Endothelial cell of umbilical vein (primary cell): ENCODE measurements around the gene WDTC1. TPM values are rescaled to one million over a fixed set of nuclear protein-coding genes. Genes with fewer than 3 reads are reported as not detected.

Experiments used
- BruUV-seq: library from RNA; stranded (reverse); fragments of 400-500 nt; replicated peaks from 2 replicates; lab custom pipeline; 2021; lab: Mats Ljungman, UMichigan
- CTCF ChIA-PET: fragments of 300-600, 350-600 bp; sonication (Branson Sonifier 250); formaldehyde crosslinking; loops from one replicate; lab custom pipeline; 2021; ENCODE audit warnings: antibody characterized with exemption, inconsistent platforms; lab: Charles Lee
- POLR2A ChIA-PET: fragments of 300-600, 350-600 bp; sonication (Branson Sonifier 250); formaldehyde crosslinking; loops from one replicate; lab custom pipeline; 2021; ENCODE audit warnings: antibody characterized with exemption, inconsistent platforms; lab: Charles Lee
- DNase-seq: peaks from one replicate; pipeline ENCODE4 v3.0.0-alpha.2; 2011; ENCODE audit warnings: low read depth, low spot score
- FAIRE-seq: peaks from 2 replicates; lab custom pipeline; 2011; peaks lifted over from hg19 to GRCh38; lab: Jason Lieb, UNC
- H2AFZ ChIP-seq: 2 replicates; pipeline ENCODE4 v1.6.0; 2012; ENCODE audit warnings: low read depth, low read length, control low read depth, inconsistent platforms
- H3K27ac ChIP-seq: 2 replicates; pipeline ENCODE4 v1.5.1; 2011; ENCODE audit warnings: low read depth, mild to moderate bottlenecking, control low read depth, low read length, moderate library complexity; ENCODE audit not compliant: insufficient read depth
- H3K27me3 ChIP-seq, 2 experiments: 2 replicates each; pipeline versions ENCODE4 v1.6.0 to v1.6.1; 2011; ENCODE audit warnings: low read length in 2 of 2, mixed read lengths in 1 of 2; ENCODE audit not compliant: control insufficient read depth in 2 of 2, insufficient read depth in 2 of 2
- H3K36me3 ChIP-seq, 2 experiments: 2 replicates in 1 of 2; 3 replicates in 1 of 2; pipeline ENCODE4 v1.5.1; 2011; ENCODE audit warnings: low read length in 2 of 2, mild to moderate bottlenecking in 1 of 2, moderate library complexity in 1 of 2; ENCODE audit not compliant: control insufficient read depth in 2 of 2, insufficient read depth in 2 of 2; ENCODE audit errors: extremely low read depth in 1 of 2
- H3K4me1 ChIP-seq: 3 replicates; pipeline ENCODE4 v1.5.1; 2011; ENCODE audit warnings: mild to moderate bottlenecking, low read length; ENCODE audit not compliant: control insufficient read depth, insufficient read depth; ENCODE audit errors: extremely low read depth
- H3K4me2 ChIP-seq: 2 replicates; pipeline ENCODE4 v1.6.1; 2011; ENCODE audit warnings: low read length, control low read depth, mixed read lengths; ENCODE audit not compliant: insufficient read depth
- H3K4me3 ChIP-seq, 3 experiments: fragments of 200-600 bp in 1 of 3; sonication (generic), shearing (Covaris generic) in 1 of 3; replicated peaks in 1 of 3; 2 replicates each; pipeline ENCODE4 v1.5.1; 2011 to 2016; ENCODE audit warnings: control low read depth in 3 of 3, low read length in 3 of 3, mild to moderate bottlenecking in 2 of 3, inconsistent platforms in 1 of 3, low read depth in 1 of 3, moderate library complexity in 1 of 3; ENCODE audit not compliant: insufficient read depth in 1 of 3
- H3K79me2 ChIP-seq: 2 replicates; pipeline ENCODE4 v1.6.0; 2012; ENCODE audit warnings: low read length, inconsistent platforms; ENCODE audit not compliant: control insufficient read depth, insufficient read depth
- H3K9ac ChIP-seq: replicated peaks from 2 replicates; pipeline ENCODE3; 2011; ENCODE audit warnings: low read length, control low read depth; ENCODE audit not compliant: insufficient read depth; ENCODE audit errors: extremely low read depth
- H3K9me1 ChIP-seq: replicated peaks from 3 replicates; pipeline ENCODE4 v1.6.0; 2011; ENCODE audit warnings: mild to moderate bottlenecking, low read length; ENCODE audit not compliant: control insufficient read depth, insufficient read depth; ENCODE audit errors: extremely low read depth
- H3K9me3 ChIP-seq: replicated peaks from 2 replicates; pipeline ENCODE4 v1.5.1; 2012; ENCODE audit warnings: low read length, inconsistent platforms; ENCODE audit not compliant: control insufficient read depth, insufficient read depth
- H4K20me1 ChIP-seq: replicated peaks from 2 replicates; pipeline ENCODE3; 2011; ENCODE audit warnings: mild to moderate bottlenecking, low read length; ENCODE audit not compliant: control insufficient read depth, insufficient read depth; ENCODE audit errors: extremely low read depth
- EZH2 ChIP-seq: IDR thresholded peaks from 2 replicates; pipeline ENCODE4 v1.6.1; 2012; ENCODE audit warnings: borderline replicate concordance, low read depth, mild to moderate bottlenecking, moderate library complexity, low read length, inconsistent platforms; ENCODE audit not compliant: severe bottlenecking
- FOS ChIP-seq: IDR thresholded peaks from 2 replicates; pipeline ENCODE4 v1.6.1; 2011; ENCODE audit warnings: mild to moderate bottlenecking, low read length, moderate library complexity, borderline replicate concordance; ENCODE audit not compliant: insufficient read depth
- GATA2 ChIP-seq: IDR thresholded peaks from 2 replicates; pipeline ENCODE4 v1.7.0; 2011; ENCODE audit warnings: low read depth, mild to moderate bottlenecking, moderate library complexity, mixed read lengths, low read length; ENCODE audit not compliant: insufficient read length, insufficient read depth
- JUN ChIP-seq: IDR thresholded peaks from 2 replicates; pipeline ENCODE4 v1.6.1; 2011; ENCODE audit warnings: borderline replicate concordance, low read depth; ENCODE audit not compliant: insufficient read length, insufficient read depth
- MYC ChIP-seq: IDR thresholded peaks from one replicate; pipeline ENCODE4 v1.6.1; 2011; ENCODE audit warnings: mild to moderate bottlenecking, low read depth, low read length
- POLR2A ChIP-seq: IDR thresholded peaks from 2 replicates; pipeline ENCODE4 v1.6.1; 2012; ENCODE audit warnings: low read depth, mild to moderate bottlenecking, control low read depth, low read length
- POLR2AphosphoS5 ChIP-seq: IDR thresholded peaks from 2 replicates; pipeline ENCODE4 v1.6.1; 2012; ENCODE audit warnings: low read depth, mild to moderate bottlenecking, control low read depth, low read length, moderate library complexity; ENCODE audit not compliant: insufficient read depth
- dilution Hi-C: fragments of 300-500 bp; cut with MboI; formaldehyde crosslinking; loops from one replicate; pipeline ENCODE4 v1.15.0; 2019; ENCODE audit warnings: low sequenced_read_pairs; ENCODE audit not compliant: extremely low pct_ligation_motif_present
- intact Hi-C: fragments of 100-400 bp; cut with micrococcal nuclease; formaldehyde crosslinking; loops from one replicate; pipeline ENCODE4 v1.10.0; 2022
- polyA plus RNA-seq, 4 experiments: library from polyadenylated mRNA; depleted of rRNA in 3 of 4; stranded (reverse) in 3 of 4; unstranded in 1 of 4; fragments of >200 nt; gene quantifications; 2 replicates each; pipeline versions ENCODE4 v1.2.1 to v1.2.3, GENCODE V29; 2011 to 2012; ENCODE audit warnings: missing spikeins in 1 of 4
- total RNA-seq: library from RNA; stranded (reverse); gene quantifications from 2 replicates; pipeline ENCODE4 v1.2.3, GENCODE V29; 2021
- TF ChIP-seq, protein P1 (sequence below): IDR thresholded peaks from 2 replicates; pipeline ENCODE4 v1.6.1; 2011; ENCODE audit not compliant: insufficient read depth, insufficient read length
- TF ChIP-seq, protein P2 (sequence below), 2 donors: IDR thresholded peaks; 1 replicate in 1 of 2; 2 replicates in 1 of 2; pipeline ENCODE4 v1.5.1; 2011; ENCODE audit warnings: low read length in 2 of 2, mild to moderate bottlenecking in 2 of 2, moderate library complexity in 2 of 2, control low read depth in 1 of 2, inconsistent platforms in 1 of 2, low read depth in 1 of 2; ENCODE audit not compliant: insufficient read depth in 1 of 2; ENCODE audit errors: extremely low read depth in 1 of 2

Gene WDTC1
- total and polyA plus RNA-seq, 2 donors (not counting 3 experiments of a cell fraction or from before 2014, with no cell fraction given): 15.4 to 27.6 TPM

DNA sequence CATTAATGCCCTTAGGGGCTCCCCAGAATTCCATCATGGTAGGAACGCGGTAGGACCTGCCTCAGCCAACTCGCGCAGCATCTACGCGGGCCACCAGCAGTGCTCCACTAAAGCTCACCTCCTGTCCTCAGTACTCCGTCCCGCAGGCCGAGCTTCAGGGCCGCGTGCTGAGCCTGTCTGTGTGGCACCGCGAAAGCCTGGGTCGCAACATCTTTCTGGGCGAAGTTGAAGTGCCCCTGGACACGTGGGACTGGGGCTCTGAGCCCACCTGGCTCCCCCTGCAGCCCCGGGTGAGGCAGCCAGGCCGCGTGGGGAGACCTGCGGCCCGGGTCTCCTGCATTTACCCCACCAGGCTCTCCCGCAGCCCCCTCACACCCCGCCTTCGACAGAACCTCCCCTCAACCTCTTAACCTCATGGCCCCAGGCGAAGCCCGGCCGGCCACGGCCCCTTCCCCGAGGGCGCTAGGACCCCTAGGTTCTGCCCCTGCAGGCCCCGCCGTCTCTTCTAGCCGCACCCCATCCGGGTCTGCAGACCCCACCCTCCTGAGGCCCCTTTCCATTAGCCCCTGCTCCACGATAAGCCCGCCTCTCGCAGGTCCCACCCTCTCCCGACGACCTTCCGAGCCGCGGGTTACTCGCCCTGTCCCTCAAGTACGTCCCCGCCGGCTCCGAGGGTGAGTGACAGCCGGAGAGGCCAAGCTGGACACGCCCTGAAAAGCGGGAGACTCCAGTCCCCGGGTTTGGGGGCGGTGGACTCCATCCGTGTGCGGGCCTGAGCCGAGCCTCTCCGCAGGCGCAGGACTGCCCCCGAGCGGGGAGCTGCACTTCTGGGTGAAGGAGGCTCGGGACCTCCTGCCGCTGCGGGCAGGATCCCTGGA lies 116.5 kb downstream of the WDTC1 start:
- no peaks in the 10 kb centered on the region for H3K9me3 ChIP-seq
- intact Hi-C loops (no loop called here), dilution Hi-C loops (no loop called here)
- H4K20me1 ChIP-seq: no peaks in the 10 kb centered on the region
- H3K27me3 ChIP-seq: peaks cover 2 to 5% of the 10 kb centered on the region in 2 experiments
- FAIRE-seq (no peak), DNase-seq (no peak)
- no peak overlapping the region for H3K9ac ChIP-seq
- H3K4me1 ChIP-seq: peaks cover 7% of the 10 kb centered on the region
- H2AFZ ChIP-seq: peak overlapping the region; percentile 49
- ChIA-PET CTCF (interaction anchor here (0.8 to 3.5 kb wide), 13 partner anchors 12 to 256 kb away, joined by 3 to 15 read pairs (median 5); partner anchors contain the start of genes FCN3 and MAP3K6), POLR2A (no interaction called here)
- peaks cover 0 to 2% of the 10 kb centered on the region in 2 experiments for H3K36me3 ChIP-seq
- no peaks in the 10 kb centered on the region for H3K79me2 ChIP-seq
- H3K4me2 ChIP-seq: no peak overlapping the region
- H3K9me1 ChIP-seq: no peaks in the 10 kb centered on the region
- no peak overlapping the region for H3K4me3 ChIP-seq
- BruUV-seq: no TSS peak
- no peak overlapping the region for H3K27ac ChIP-seq
- TF ChIP-seq JUN (no peak), GATA2 (no peak), MYC (no peak), EZH2 (peak; percentile 59)

DNA sequence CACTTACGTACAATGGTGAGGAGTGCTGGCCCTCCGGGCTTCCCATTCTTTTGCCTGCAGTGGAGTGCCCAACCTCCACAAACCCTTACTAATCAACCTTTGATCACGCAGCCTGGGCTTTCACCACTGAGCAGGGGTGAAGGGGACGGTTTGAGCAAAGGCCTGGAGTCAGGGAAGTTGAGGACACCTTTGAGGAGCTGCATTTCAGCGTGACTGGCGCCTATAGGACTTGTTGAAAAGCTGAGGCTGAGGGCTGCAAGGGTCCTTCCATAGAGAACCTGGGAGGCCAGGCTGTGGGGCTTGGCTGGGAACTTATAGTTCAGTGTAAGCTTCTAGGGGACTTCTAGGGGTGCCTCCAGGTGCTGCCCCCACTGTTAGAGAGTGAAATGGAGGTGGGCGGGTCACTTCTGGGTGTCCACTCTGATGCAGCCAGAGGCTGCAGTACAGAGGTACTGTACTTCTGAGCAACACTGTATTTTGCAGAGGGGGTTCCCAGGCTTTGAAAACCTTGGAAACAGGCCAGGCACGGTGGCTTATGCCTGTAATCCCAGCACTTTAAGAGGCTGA lies 117.2 kb downstream of the WDTC1 start:
- H3K9me3 ChIP-seq: no peaks in the 10 kb centered on the region
- no peaks in the 10 kb centered on the region for H3K9me1 ChIP-seq
- ChIA-PET POLR2A (no interaction called here), CTCF (interaction anchor here (0.8 to 3.5 kb wide), 8 partner anchors 12 to 55 kb away, joined by 3 to 15 read pairs (median 4); partner anchors contain the start of gene MAP3K6)
- BruUV-seq: no TSS peak
- FAIRE-seq (no peak), DNase-seq (no peak)
- dilution Hi-C loops: no loop called here
- TF ChIP-seq GATA2: no peak
- TF ChIP-seq, protein P1, sequence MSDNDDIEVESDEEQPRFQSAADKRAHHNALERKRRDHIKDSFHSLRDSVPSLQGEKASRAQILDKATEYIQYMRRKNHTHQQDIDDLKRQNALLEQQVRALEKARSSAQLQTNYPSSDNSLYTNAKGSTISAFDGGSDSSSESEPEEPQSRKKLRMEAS: no peak
- TF ChIP-seq, protein P2, sequence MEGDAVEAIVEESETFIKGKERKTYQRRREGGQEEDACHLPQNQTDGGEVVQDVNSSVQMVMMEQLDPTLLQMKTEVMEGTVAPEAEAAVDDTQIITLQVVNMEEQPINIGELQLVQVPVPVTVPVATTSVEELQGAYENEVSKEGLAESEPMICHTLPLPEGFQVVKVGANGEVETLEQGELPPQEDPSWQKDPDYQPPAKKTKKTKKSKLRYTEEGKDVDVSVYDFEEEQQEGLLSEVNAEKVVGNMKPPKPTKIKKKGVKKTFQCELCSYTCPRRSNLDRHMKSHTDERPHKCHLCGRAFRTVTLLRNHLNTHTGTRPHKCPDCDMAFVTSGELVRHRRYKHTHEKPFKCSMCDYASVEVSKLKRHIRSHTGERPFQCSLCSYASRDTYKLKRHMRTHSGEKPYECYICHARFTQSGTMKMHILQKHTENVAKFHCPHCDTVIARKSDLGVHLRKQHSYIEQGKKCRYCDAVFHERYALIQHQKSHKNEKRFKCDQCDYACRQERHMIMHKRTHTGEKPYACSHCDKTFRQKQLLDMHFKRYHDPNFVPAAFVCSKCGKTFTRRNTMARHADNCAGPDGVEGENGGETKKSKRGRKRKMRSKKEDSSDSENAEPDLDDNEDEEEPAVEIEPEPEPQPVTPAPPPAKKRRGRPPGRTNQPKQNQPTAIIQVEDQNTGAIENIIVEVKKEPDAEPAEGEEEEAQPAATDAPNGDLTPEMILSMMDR (IDR thresholded peaks at IDR 0.05; ENCODE audit: extremely low read depth in 1 of 2, insufficient read depth in 1 of 2, low read depth in 1 of 2, low read length in 2 of 2): no peak
- TF ChIP-seq MYC: no peak
- TF ChIP-seq JUN: no peak
- TF ChIP-seq POLR2AphosphoS5: no peak
- TF ChIP-seq EZH2: no peak
- no peak for TF ChIP-seq FOS
- TF ChIP-seq POLR2A: no peak
- peaks cover 2 to 5% of the 10 kb centered on the region in 2 experiments for H3K27me3 ChIP-seq
- H4K20me1 ChIP-seq: no peaks in the 10 kb centered on the region
- no peak overlapping the region for H3K9ac ChIP-seq
- no peak overlapping the region for H2AFZ ChIP-seq
- no peak overlapping the region for H3K4me2 ChIP-seq
- H3K4me1 ChIP-seq: peaks cover 7% of the 10 kb centered on the region
- no peak overlapping the region for H3K4me3 ChIP-seq
- H3K27ac ChIP-seq: no peak overlapping the region
- H3K36me3 ChIP-seq: peaks cover 0 to 2% of the 10 kb centered on the region in 2 experiments
- intact Hi-C loops: no loop called here
- no peaks in the 10 kb centered on the region for H3K79me2 ChIP-seq
